Mucosa of stomach (tissue), 1 donor: ENCODE results near the gene RNF103.

Experiments
- H3K27me3 ChIP-seq: one replicate; pipeline ENCODE4 v1.7.0; 2013; ENCODE audit warnings: mild to moderate bottlenecking, low read length; ENCODE audit not compliant: control insufficient read depth, insufficient read depth
- H3K36me3 ChIP-seq: one replicate; pipeline ENCODE4 v1.7.0; 2013; ENCODE audit warnings: low read length; ENCODE audit not compliant: control insufficient read depth, insufficient read depth
- H3K4me1 ChIP-seq: one replicate; pipeline ENCODE4 v1.7.0; 2013; ENCODE audit warnings: mild to moderate bottlenecking, low read length; ENCODE audit not compliant: control insufficient read depth, insufficient read depth
- H3K4me3 ChIP-seq: one replicate; pipeline ENCODE4 v1.7.0; 2013; ENCODE audit warnings: low read length
- H3K9ac ChIP-seq: one replicate; pipeline ENCODE4 v1.7.0; 2013; ENCODE audit warnings: mild to moderate bottlenecking, low read length, moderate library complexity
- H3K9me3 ChIP-seq: one replicate; pipeline ENCODE4 v1.7.0; 2013; ENCODE audit warnings: mild to moderate bottlenecking, low read length, moderate library complexity; ENCODE audit not compliant: control insufficient read depth
- donor health status: Pancreatic carcinoma.

The RNF103 gene

DNA sequence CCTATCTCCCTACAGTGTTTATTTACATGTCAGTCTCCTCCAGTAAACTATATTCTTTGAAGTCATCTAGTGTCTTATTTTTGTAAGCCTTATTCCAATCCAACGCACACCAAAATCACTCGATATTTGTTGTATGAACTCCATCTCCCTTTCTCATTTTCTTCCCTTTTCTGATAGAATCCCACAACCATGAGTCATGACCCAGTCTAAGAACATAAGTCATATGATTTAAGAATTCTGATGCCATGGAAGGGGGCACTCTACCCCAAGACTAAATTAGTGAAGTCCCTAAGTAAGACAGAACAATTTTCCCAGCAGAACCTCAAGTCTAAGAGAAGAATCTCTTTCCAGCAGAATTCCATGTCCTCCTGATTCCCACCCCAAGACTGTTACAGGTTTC lies 65.8 kb downstream of the RNF103 start:
- Histone ChIP-seq H3K9me3 (peaks cover 8% of the 10 kb centered on the region), H3K4me3 (no peak overlapping the region), H3K36me3 (no peaks in the 10 kb centered on the region), H3K27me3 (no peaks in the 10 kb centered on the region), H3K9ac (no peak overlapping the region), H3K4me1 (peaks cover 11% of the 10 kb centered on the region)

DNA sequence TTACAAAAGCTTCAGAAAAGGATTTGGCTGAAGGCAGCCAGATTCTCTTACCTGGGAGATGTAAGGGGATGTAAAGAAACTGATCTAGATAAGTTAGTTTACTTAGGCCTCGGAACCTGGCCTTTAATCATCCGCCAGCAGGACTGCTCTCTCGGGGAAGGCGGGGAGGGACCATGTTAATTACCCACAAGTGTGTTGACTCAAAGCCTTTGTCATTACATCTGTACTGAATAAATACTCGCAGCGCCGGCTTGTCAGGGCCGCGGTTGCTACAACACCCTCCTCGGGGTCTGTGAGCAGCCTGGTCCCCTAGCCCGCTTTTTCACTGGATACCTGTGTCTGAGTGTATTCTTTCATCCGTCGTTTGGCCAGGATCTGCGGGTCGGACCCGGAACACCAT lies 67.2 kb downstream of the RNF103 start:
- H3K27me3 ChIP-seq, result no peaks in the 10 kb centered on the region
- H3K9me3 ChIP-seq, result peaks cover 8% of the 10 kb centered on the region
- no peaks in the 10 kb centered on the region for H3K36me3 ChIP-seq
- H3K9ac ChIP-seq, result no peak overlapping the region
- H3K4me1 ChIP-seq, result peaks cover 11% of the 10 kb centered on the region
- H3K4me3 ChIP-seq, result no peak overlapping the region
